NB4 (cell line): ENCODE measurements around the gene NAALADL2.

Experiments used
- CTCF ChIP-seq: IDR thresholded peaks from one replicate; pipeline ENCODE4 v1.5.1; 2012; ENCODE audit warnings: low read depth, low read length
- POLR2A ChIP-seq: IDR thresholded peaks from 2 replicates; pipeline ENCODE4 v1.6.1; 2011; ENCODE audit warnings: mild to moderate bottlenecking; ENCODE audit not compliant: insufficient read length; ENCODE audit errors: extremely low read depth
- TF ChIP-seq, protein P1 (sequence below): IDR thresholded peaks from 2 replicates; pipeline ENCODE4 v1.6.1; 2011; ENCODE audit warnings: low read depth, low read length

GRCh38 chr3:174949523-174949922, 90.4 kb downstream of the NAALADL2 start:
- TF ChIP-seq CTCF: no peak
- no peak for TF ChIP-seq POLR2A
- TF ChIP-seq, protein P1, sequence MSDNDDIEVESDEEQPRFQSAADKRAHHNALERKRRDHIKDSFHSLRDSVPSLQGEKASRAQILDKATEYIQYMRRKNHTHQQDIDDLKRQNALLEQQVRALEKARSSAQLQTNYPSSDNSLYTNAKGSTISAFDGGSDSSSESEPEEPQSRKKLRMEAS: no peak
